ENCODE results near the gene TMEM95.
"Not testable (repeated sequence)": the region's sequence is repeated elsewhere in the genome, so short reads cannot be mapped to it uniquely, and the experiment has no call there.

The TMEM95 gene

DNA sequence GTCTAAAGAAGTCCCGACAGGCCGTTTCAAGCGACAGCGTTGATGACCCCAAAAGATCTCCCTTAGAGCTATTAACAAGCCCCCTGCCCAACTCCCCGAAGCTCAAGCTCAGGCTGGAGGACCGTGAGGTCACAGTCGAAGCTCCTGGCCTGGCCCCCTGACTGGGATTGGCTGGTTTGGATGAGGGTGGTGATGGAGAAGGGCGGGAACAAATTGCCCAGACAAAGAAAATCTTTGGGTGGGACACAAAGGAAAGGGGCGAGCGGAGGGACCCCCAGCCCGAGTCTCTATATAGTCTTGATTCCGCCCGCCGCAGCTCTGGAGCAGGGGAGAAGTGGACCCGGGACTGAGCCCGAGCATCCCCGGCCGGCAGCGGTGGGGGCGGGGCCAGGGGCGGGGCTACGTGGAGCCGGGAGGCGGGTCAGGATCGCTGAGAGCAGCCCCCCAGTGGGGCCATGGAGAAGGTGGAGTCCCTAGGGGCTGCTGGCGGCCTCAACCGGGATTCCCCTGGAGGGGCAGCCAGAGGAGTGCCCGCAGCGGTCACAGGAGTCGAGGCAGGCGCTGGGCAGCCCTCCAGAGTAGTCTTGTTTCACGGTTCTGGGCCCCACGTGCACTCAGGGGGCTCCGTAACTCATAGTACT lies 24.8 kb upstream of the TMEM95 start:
- peaks cover 25% of the 10 kb centered on the region for H3K36me3 ChIP-seq (ENCODE audit: insufficient read depth, insufficient read length, low read length)
- no peaks in the 10 kb centered on the region for H3K27me3 ChIP-seq (ENCODE audit: insufficient read depth, insufficient read length)
- no peak for DNase-seq (ENCODE audit: low read depth, low spot score)
- TF ChIP-seq SUZ12 (IDR thresholded peaks at IDR 0.05; ENCODE audit: extremely low read depth, insufficient read depth, insufficient read length) (no peak), YY1 (IDR thresholded peaks at IDR 0.05; ENCODE audit: insufficient read depth, insufficient read length) (no peak), ZNF274 (IDR thresholded peaks at IDR 0.05; ENCODE audit: low read depth, low read length) (no peak)
- peak overlapping the region; percentile 84 for H3K4me3 ChIP-seq (ENCODE audit: insufficient read length, low read depth)
- H3K9me3 ChIP-seq (ENCODE audit: insufficient read depth, low read length): no peaks in the 10 kb centered on the region
- H3K4me1 ChIP-seq (ENCODE audit: insufficient read depth, insufficient read length): no peaks in the 10 kb centered on the region
- peak overlapping the region; percentile 85 for H3K9ac ChIP-seq (ENCODE audit: insufficient read length, low read depth)

DNA sequence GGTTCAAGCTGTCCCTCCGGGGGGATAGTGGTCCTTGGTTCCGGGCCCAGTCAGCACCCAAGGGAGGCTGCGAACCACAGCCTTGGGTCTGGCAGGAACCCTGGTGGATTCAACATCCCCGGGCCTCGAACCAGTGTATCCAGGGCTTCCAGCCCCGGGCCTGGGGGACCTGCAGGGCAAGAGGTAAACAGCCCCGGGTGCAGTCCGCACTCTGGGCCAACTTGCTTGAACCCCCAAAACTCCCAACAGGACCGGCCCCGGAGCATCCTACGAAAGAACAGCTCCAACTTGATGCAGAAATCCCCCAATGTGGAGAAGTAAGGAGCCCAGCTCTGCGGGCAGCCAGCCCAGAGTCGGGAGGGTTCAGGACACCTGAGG lies 24.3 kb upstream of the TMEM95 start:
- DNase-seq (ENCODE audit: low read depth, low spot score): no peak
- H3K27me3 ChIP-seq (ENCODE audit: insufficient read depth, insufficient read length): no peaks in the 10 kb centered on the region

DNA sequence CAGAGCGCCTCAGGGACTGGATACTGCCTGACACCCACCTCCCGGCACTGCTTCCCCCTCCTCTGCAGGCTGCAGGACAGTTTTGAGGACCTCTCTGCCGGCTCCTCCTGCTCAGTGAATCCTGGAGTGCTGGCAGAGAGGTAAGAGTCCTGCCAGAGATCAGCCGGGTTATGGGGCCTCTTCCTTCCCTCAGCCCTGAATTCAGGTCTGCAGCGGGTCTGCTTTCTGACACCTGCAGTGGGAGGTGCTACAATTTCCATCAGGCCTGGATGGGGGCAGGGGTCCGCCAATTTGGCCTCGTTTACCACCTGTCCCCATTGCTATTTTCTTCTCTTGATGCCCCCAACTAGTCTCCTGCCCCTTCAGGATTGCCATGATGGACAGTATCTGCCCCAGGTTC lies 22.8 kb upstream of the TMEM95 start:
- no peak for DNase-seq (ENCODE audit: low read depth, low spot score)
- no peak overlapping the region for H3K4me3 ChIP-seq (ENCODE audit: insufficient read length, low read depth)
- peaks cover 3% of the 10 kb centered on the region for H3K4me1 ChIP-seq (ENCODE audit: insufficient read depth, insufficient read length)
- no peak for TF ChIP-seq SUZ12 (IDR thresholded peaks at IDR 0.05; ENCODE audit: extremely low read depth, insufficient read depth, insufficient read length)
- TF ChIP-seq ZNF274 (IDR thresholded peaks at IDR 0.05; ENCODE audit: low read depth, low read length): no peak
- no peak for TF ChIP-seq YY1 (IDR thresholded peaks at IDR 0.05; ENCODE audit: insufficient read depth, insufficient read length)
- H3K9me3 ChIP-seq (ENCODE audit: insufficient read depth, low read length): no peaks in the 10 kb centered on the region
- no peaks in the 10 kb centered on the region for H3K27me3 ChIP-seq (ENCODE audit: insufficient read depth, insufficient read length)
- peaks cover 6% of the 10 kb centered on the region for H3K36me3 ChIP-seq (ENCODE audit: insufficient read depth, insufficient read length, low read length)
- H3K9ac ChIP-seq (ENCODE audit: insufficient read length, low read depth): no peak overlapping the region

More for the DNA sequence above, 24.3 kb upstream of the TMEM95 start:
- peak overlapping the region; percentile 84 for H3K9ac ChIP-seq (ENCODE audit: insufficient read length, low read depth)
- TF ChIP-seq ZNF274 (IDR thresholded peaks at IDR 0.05; ENCODE audit: low read depth, low read length): no peak
- no peak for TF ChIP-seq SUZ12 (IDR thresholded peaks at IDR 0.05; ENCODE audit: extremely low read depth, insufficient read depth, insufficient read length)
- no peak for TF ChIP-seq YY1 (IDR thresholded peaks at IDR 0.05; ENCODE audit: insufficient read depth, insufficient read length)
- peaks cover 20% of the 10 kb centered on the region for H3K36me3 ChIP-seq (ENCODE audit: insufficient read depth, insufficient read length, low read length)
- H3K9me3 ChIP-seq (ENCODE audit: insufficient read depth, low read length): no peaks in the 10 kb centered on the region
- H3K4me3 ChIP-seq (ENCODE audit: insufficient read length, low read depth): peak overlapping the region; percentile 19
- no peaks in the 10 kb centered on the region for H3K4me1 ChIP-seq (ENCODE audit: insufficient read depth, insufficient read length)

DNA sequence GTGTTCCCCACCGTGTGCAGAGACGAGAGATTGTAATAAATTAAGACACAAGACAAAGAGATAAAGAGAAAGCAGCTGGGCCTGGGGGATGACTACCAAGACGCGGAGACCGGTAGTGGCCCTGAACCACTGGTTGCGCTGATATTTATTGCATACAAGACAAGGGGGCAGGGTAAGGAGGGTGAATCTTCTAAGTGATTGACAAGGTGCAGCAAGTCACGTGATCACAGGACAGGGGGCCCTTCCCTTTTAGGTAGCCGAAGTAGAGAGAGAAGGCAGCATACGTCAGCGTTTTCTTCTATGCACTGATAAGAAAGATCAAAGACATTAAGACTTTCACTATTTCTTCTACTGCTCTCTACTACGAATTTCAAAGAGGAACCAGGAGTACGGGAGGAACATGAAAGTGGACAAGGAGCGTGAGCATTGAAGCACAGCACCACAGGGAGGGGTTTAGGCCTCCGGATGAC lies 22.3 kb upstream of the TMEM95 start:
- H3K27me3 ChIP-seq (ENCODE audit: insufficient read depth, insufficient read length); H3K9ac ChIP-seq (ENCODE audit: insufficient read length, low read depth); H3K36me3 ChIP-seq (ENCODE audit: insufficient read depth, insufficient read length, low read length); H3K4me3 ChIP-seq (ENCODE audit: insufficient read length, low read depth); H3K9me3 ChIP-seq (ENCODE audit: insufficient read depth, low read length); H3K4me1 ChIP-seq (ENCODE audit: insufficient read depth, insufficient read length); DNase-seq (ENCODE audit: low read depth, low spot score): not testable (repeated sequence)

DNA sequence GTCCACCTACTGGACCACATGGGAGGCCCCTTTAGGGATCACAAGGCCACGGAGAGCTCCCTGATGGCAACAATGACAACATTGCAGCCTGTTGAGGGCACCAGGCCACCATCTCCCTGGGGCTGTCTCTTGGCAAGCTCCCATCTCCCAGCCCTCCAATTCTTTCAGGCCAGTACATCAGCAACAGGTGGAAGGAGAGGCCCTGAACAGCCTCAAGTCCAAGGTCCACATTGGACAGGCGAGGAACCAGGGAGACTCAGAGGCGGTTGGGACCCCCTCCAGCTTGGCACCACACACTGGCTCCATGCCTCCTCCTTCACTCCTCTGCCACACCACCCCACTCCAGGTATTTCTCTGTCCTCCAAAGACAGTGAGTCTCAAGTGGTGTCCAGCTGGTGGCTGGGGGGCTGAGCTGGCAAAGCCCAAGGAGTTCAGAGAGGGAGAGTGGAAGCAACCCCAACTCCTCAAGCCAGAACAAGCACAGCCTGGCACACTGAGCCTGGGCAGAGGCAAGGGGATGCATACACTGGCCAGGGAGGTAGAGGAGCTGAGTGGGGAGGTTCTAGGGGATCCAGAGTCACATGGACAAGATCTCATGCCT lies 19.9 kb upstream of the TMEM95 start:
- no peaks in the 10 kb centered on the region for H3K36me3 ChIP-seq (ENCODE audit: insufficient read depth, insufficient read length, low read length)
- no peak overlapping the region for H3K9ac ChIP-seq (ENCODE audit: insufficient read length, low read depth)
- DNase-seq (ENCODE audit: low read depth, low spot score): no peak
- TF ChIP-seq YY1 (IDR thresholded peaks at IDR 0.05; ENCODE audit: insufficient read depth, insufficient read length) (no peak), SUZ12 (IDR thresholded peaks at IDR 0.05; ENCODE audit: extremely low read depth, insufficient read depth, insufficient read length) (no peak), ZNF274 (IDR thresholded peaks at IDR 0.05; ENCODE audit: low read depth, low read length) (no peak)
- H3K4me3 ChIP-seq (ENCODE audit: insufficient read length, low read depth): no peak overlapping the region
- no peaks in the 10 kb centered on the region for H3K9me3 ChIP-seq (ENCODE audit: insufficient read depth, low read length)
- peaks cover 3% of the 10 kb centered on the region for H3K4me1 ChIP-seq (ENCODE audit: insufficient read depth, insufficient read length)
- no peaks in the 10 kb centered on the region for H3K27me3 ChIP-seq (ENCODE audit: insufficient read depth, insufficient read length)

DNA sequence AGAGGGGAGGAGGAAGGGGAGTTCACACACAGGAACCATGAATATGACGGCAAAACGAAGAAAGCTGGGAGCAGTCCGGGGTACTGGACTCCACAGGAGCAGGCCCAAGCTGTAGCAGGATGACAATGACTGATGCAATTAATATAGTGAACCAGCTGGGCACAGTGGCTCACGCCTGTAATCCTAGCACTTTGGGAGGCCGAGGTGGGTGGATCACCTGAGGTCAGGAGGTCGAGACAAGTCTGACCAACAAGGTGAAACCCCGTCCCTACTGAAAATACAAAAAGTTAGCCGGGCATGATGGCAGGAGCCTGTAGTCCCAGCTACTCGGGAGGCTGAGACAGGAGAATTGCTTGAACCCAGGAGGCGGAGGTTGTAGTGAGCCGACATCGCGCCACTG lies 19.2 kb upstream of the TMEM95 start:
- not testable (repeated sequence) for H3K4me3 ChIP-seq (ENCODE audit: insufficient read length, low read depth); H3K9me3 ChIP-seq (ENCODE audit: insufficient read depth, low read length); DNase-seq (ENCODE audit: low read depth, low spot score); H3K9ac ChIP-seq (ENCODE audit: insufficient read length, low read depth); H3K27me3 ChIP-seq (ENCODE audit: insufficient read depth, insufficient read length); H3K36me3 ChIP-seq (ENCODE audit: insufficient read depth, insufficient read length, low read length); H3K4me1 ChIP-seq (ENCODE audit: insufficient read depth, insufficient read length)

DNA sequence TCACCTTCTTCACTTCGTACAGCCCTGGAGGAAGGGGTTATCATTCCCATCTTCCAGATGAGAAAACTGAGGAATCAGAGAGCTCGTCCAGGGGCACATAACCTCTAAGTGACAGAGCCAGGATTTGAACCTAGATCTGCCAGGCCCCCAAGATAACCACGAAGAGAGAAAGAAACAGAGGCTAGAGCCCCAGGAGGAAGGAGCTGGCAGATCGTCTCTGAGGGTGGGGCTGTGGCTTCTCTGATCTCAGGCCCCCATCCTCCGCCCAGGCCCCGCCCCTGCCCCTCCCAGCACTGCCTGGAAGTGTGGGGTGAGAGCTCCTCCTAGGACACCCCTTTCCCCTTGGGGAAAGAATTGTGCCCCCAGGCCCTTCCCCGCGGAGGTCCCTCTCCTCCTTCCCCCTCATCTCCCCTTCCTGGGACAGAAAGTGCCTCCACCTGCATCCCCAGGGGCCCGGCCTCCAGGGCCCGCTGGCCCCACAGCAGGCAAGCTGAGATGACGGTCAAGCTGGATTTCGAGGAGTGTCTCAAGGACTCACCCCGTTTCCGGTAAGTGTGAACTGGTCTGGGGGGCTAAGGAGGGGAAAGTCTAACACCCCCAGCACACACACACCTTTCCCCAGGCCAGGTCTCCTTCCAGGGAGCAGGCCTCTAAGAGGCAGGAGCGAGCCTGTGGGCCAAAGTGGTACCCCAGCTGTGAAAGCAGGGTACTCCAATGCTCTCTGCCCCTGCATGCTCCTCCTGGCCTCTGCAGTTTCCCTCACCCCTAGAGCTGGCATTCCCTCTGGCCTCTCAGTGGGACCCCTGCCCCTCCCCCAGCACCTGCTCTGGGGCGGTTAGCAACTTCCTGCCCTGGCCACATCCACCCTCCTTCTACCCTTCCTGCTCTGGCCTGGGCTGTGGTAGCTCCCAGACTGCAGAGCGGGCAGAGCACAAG lies 18.4 kb upstream of the TMEM95 start, which contains the start of gene ACAP1:
Gene ACAP1, plus strand, starts transcription at position 290 of the 936 bp plus-strand sequence. Its CDS starts 206 bp downstream, at position 496.
- Histone ChIP-seq H3K9ac (ENCODE audit: insufficient read length, low read depth) (peak within 1 kb of the TSS; percentile 17), H3K4me3 (ENCODE audit: insufficient read length, low read depth) (no peak within 1 kb of the TSS), H3K4me1 (ENCODE audit: insufficient read depth, insufficient read length) (peaks cover 3% of the 10 kb centered on the region), H3K9me3 (ENCODE audit: insufficient read depth, low read length) (no peaks in the 10 kb centered on the region), H3K27me3 (ENCODE audit: insufficient read depth, insufficient read length) (no peaks in the 10 kb centered on the region), H3K36me3 (ENCODE audit: insufficient read depth, insufficient read length, low read length) (no peaks in the 10 kb centered on the region)
- DNase-seq (ENCODE audit: low read depth, low spot score): no peak
- TF ChIP-seq SUZ12 (IDR thresholded peaks at IDR 0.05; ENCODE audit: extremely low read depth, insufficient read depth, insufficient read length): no peak
- no peak for TF ChIP-seq YY1 (IDR thresholded peaks at IDR 0.05; ENCODE audit: insufficient read depth, insufficient read length)
- no peak for TF ChIP-seq ZNF274 (IDR thresholded peaks at IDR 0.05; ENCODE audit: low read depth, low read length)

DNA sequence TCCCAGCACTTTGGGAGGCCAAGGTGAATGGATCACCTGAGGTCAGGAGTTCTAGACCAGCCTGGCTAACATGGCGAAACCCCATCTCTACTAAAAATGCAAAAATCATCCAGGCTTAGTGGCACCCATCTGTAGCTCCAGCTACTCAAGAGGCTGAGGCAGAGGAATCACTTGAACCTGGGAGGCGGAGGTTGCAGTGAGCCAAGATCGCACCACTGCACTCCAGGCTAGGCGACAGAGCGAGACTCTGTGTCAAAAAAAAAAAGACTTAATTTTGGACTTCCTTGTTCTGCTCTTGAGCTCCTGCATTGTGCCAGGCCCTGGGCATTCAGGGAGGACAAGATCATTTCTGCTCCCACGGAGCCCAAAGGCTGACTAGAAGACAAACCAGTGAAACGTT lies 17.4 kb upstream of the TMEM95 start:
- not testable (repeated sequence) for H3K9ac ChIP-seq (ENCODE audit: insufficient read length, low read depth); H3K4me3 ChIP-seq (ENCODE audit: insufficient read length, low read depth); DNase-seq (ENCODE audit: low read depth, low spot score); H3K4me1 ChIP-seq (ENCODE audit: insufficient read depth, insufficient read length); H3K36me3 ChIP-seq (ENCODE audit: insufficient read depth, insufficient read length, low read length); H3K27me3 ChIP-seq (ENCODE audit: insufficient read depth, insufficient read length); H3K9me3 ChIP-seq (ENCODE audit: insufficient read depth, low read length)

All from NT2/D1 (cell line).